Ishikawa (cell line): ENCODE results near the gene SMR3A.

ENCODE experiments used
- CREB1 ChIP-seq: IDR thresholded peaks from 2 replicates; pipeline ENCODE4 v1.6.1; 2012; ENCODE audit warnings: low read depth
- EP300 ChIP-seq: IDR thresholded peaks from 2 replicates; pipeline ENCODE4 v1.6.1; 2012; ENCODE audit warnings: borderline replicate concordance
- NFIC ChIP-seq: IDR thresholded peaks from 2 replicates; pipeline ENCODE4 v1.6.1; 2012
- RAD21 ChIP-seq: IDR thresholded peaks from 2 replicates; pipeline ENCODE4 v1.6.1; 2012; ENCODE audit warnings: low read depth
- TAF1 ChIP-seq: IDR thresholded peaks from 2 replicates; pipeline ENCODE4 v1.6.1; 2012; ENCODE audit warnings: low read depth, mild to moderate bottlenecking
- YY1 ChIP-seq: IDR thresholded peaks from 2 replicates; pipeline ENCODE4 v1.6.1; 2012; ENCODE audit warnings: low read depth
- TF ChIP-seq, protein P1 (sequence below): IDR thresholded peaks from 2 replicates; pipeline ENCODE4 v1.6.1; 2012
- TF ChIP-seq, protein P2 (sequence below): IDR thresholded peaks from 2 replicates; pipeline ENCODE4 v1.6.1; 2012; ENCODE audit warnings: low read depth, mild to moderate bottlenecking

DNA sequence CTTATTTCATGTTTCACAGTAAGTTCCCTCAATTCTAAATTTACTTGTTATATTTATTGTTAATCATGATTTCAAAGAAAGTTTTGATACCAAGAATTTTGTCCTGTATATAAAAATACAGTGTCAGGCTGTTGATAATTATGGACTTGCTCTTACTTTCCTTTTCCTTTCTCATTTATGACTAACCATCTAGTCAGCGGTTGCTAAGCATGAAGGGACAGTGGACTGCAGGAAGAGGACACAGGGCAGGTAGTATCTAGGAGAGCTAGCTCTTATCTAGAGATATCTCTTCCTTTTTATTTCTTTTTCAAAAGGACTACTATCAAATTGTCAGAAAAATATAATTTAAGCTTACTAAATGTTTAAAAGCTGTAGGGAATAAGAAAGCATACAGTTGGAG lies 38.8 kb downstream of the SMR3A start:
- TF ChIP-seq NFIC, result no peak
- no peak for TF ChIP-seq EP300
- TF ChIP-seq YY1, result no peak
- no peak for TF ChIP-seq TAF1
- TF ChIP-seq, protein P1, sequence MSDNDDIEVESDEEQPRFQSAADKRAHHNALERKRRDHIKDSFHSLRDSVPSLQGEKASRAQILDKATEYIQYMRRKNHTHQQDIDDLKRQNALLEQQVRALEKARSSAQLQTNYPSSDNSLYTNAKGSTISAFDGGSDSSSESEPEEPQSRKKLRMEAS, result no peak
- no peak for TF ChIP-seq RAD21
- TF ChIP-seq, protein P2, sequence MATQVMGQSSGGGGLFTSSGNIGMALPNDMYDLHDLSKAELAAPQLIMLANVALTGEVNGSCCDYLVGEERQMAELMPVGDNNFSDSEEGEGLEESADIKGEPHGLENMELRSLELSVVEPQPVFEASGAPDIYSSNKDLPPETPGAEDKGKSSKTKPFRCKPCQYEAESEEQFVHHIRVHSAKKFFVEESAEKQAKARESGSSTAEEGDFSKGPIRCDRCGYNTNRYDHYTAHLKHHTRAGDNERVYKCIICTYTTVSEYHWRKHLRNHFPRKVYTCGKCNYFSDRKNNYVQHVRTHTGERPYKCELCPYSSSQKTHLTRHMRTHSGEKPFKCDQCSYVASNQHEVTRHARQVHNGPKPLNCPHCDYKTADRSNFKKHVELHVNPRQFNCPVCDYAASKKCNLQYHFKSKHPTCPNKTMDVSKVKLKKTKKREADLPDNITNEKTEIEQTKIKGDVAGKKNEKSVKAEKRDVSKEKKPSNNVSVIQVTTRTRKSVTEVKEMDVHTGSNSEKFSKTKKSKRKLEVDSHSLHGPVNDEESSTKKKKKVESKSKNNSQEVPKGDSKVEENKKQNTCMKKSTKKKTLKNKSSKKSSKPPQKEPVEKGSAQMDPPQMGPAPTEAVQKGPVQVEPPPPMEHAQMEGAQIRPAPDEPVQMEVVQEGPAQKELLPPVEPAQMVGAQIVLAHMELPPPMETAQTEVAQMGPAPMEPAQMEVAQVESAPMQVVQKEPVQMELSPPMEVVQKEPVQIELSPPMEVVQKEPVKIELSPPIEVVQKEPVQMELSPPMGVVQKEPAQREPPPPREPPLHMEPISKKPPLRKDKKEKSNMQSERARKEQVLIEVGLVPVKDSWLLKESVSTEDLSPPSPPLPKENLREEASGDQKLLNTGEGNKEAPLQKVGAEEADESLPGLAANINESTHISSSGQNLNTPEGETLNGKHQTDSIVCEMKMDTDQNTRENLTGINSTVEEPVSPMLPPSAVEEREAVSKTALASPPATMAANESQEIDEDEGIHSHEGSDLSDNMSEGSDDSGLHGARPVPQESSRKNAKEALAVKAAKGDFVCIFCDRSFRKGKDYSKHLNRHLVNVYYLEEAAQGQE, result no peak
- no peak for TF ChIP-seq CREB1
